T-helper 2 cell treated with Interferon-gamma antibody and Interleukin-4, amounts not matched to agents 100 ng/mL and 5 ng/mL, for 36 hours (primary cell): ENCODE measurements around the gene IFIT3. TPM values are rescaled to one million over a fixed set of nuclear protein-coding genes. Genes with fewer than 3 reads are reported as not detected.
"Not testable (repeated sequence)": the region's sequence is repeated elsewhere in the genome, so short reads cannot be mapped to it uniquely, and the experiment has no call there.

Source experiments
- intact Hi-C: fragments of 100-400 bp; cut with micrococcal nuclease; formaldehyde crosslinking; loops from one replicate; pipeline ENCODE4 v1.15.1; 2023
- total RNA-seq: library from RNA; stranded (reverse); gene quantifications from 2 replicates; pipeline ENCODE4 v1.2.3, GENCODE V29; 2022

Gene IFIT3, protein sequence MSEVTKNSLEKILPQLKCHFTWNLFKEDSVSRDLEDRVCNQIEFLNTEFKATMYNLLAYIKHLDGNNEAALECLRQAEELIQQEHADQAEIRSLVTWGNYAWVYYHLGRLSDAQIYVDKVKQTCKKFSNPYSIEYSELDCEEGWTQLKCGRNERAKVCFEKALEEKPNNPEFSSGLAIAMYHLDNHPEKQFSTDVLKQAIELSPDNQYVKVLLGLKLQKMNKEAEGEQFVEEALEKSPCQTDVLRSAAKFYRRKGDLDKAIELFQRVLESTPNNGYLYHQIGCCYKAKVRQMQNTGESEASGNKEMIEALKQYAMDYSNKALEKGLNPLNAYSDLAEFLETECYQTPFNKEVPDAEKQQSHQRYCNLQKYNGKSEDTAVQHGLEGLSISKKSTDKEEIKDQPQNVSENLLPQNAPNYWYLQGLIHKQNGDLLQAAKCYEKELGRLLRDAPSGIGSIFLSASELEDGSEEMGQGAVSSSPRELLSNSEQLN
- 10.4 and 11.1 TPM in 2 replicates for total RNA-seq

DNA sequence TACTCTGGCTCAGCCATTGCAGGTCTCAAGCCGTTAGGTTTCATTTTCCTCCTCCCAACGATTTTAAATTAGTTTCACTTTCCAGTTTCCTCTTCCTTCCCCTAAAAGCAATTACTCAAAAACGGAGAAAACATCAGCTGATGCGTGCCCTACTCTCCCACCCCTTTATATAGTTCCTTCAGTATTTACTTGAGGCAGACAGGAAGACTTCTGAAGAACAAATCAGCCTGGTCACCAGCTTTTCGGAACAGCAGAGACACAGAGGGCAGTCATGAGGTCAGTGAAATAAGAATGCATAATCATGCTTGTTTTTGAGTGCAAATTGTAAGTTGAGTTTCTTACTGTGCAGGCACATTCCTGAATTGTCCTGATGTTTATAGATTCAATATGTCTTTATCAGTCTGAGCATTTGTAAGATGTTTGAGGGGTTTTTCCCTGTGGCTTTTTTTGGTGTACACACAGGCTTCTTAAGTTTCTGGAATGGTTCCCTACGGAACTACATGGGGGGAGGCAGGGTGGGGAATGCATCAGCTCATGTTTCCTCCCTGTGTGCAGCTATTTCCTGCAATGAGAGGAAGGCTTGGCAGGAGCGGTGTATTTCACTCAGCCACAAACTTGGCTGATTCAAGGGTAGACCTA lies at the start of gene IFIT3:
Gene IFIT3, plus strand, starts transcription at position 195 of the 639 bp plus-strand sequence. Its CDS starts 77 bp downstream, at position 272.
- intact Hi-C loops = no loop called here

DNA sequence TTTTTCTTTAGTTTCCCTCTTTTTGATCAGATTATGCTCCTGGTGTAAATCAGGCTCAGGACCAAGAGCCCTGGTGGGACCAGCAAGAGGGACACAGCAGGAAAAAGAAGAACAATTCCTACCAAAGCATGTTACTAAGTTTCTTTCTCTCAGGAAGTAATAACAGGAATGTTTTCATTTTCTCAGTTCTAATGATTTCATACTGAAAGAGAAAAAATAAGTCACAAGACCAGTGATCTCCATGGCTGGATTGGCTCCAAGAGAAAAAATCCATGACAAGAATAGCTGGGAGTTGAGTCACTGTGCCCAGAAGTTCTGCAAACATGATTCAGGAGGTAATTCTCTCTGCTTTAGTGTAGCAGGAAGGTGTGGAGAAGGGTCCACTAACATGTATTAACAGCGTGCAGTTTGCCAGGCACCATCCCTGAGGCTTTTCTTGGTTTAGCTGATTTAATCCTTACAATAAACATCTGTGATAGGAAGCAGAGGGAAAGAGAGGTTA lies 49.7 kb upstream of the IFIT3 start:
- intact Hi-C loops = no loop called here

DNA sequence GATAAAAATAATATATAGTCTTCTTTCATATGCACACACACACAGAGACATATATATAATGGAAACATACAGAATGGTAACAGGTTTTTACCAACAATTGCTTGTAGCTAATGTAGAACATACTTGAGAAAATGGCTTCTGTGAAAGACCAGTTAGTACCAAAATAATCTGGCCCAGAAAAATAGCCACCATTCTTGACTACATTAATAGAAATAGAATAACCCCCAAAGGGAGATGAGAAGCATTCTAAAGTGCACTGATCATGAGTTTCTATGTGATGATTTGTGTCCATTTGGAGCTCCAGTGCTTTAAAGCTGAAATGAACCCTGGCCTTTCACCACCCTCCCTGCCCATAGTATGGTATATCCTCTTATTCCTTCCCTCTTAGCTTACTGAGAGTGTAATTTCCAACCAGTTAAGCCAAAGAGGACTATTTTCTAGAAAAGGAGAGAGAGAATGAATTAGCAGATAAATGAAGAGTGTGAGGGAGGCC lies 48.9 kb upstream of the IFIT3 start:
- intact Hi-C loops = no loop called here

DNA sequence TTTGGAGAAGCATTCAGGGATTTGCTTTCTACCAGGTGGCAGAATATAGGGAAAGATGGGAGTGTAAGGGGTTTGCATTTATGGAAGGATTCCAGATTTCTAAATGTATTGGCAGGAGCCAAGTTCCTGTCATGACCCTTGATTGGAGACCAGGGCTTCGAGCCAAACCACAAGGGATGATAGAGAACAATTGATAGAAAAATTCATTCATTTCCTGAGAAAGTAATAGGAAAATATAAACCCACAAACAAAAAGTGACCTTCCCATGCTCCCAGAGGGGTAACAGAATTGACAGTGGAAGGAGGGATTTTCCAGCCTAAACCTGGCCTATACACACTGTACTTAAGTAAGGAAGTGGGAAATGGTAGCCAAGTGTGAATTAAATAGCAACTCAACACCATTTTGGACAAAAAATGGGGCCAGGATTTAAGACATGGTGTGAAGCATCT lies 48.4 kb upstream of the IFIT3 start:
- intact Hi-C loops = no loop called here

DNA sequence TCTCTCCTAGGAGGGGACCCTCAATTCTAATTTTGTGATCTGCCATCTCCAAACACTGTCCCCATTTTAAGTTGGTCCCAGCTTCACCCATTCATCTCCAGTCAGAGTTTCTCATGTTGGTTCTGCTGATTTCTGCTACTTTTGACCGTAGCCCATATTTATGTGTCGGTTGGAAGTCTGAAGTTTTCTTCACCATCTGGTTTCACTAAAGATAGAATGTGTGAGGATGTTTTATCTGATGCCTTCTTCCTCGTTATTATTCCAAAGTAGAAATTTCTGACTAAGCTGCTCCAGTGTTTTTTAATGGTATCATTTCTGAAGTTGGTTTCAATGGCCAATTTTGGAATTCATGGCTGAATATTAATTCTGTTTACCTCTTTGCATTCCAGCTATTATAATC lies 47.3 kb upstream of the IFIT3 start:
- intact Hi-C loops = no loop called here

DNA sequence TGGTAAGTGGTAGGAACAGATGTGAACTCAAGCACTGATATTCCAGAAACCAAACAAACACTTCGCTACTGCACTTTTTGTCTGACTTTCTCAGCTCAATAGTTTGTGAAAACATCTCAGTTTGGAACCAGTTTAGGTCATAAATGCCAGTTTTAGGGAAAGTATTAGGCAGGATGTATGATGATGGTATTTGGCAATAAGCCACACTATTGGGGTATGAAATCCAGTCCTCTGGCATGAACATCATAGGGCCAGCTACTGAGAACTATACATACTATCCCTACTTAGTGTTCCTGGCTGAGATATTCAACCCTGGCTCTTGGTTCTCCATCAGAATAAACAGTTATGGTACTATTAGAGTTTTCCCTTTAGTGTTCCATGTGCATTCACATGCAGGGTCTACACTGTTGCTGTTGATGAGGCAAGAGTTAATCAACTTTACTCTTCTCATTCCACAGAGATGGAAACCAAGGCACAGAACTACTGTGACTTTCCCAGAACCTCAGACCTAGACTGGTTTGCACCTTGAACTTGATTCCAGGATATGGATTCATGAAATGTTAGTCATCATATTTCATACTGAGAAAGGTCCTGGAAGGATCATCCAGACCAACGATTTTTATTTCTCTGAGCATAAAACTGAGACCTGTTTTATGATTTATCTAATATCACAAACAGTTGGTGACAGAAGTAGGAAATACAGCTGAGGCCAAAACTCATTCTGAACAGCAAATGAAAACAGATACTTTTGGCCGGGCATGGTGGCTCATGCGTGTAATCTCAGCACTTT lies 46.0 kb upstream of the IFIT3 start:
- intact Hi-C loops = no loop called here

DNA sequence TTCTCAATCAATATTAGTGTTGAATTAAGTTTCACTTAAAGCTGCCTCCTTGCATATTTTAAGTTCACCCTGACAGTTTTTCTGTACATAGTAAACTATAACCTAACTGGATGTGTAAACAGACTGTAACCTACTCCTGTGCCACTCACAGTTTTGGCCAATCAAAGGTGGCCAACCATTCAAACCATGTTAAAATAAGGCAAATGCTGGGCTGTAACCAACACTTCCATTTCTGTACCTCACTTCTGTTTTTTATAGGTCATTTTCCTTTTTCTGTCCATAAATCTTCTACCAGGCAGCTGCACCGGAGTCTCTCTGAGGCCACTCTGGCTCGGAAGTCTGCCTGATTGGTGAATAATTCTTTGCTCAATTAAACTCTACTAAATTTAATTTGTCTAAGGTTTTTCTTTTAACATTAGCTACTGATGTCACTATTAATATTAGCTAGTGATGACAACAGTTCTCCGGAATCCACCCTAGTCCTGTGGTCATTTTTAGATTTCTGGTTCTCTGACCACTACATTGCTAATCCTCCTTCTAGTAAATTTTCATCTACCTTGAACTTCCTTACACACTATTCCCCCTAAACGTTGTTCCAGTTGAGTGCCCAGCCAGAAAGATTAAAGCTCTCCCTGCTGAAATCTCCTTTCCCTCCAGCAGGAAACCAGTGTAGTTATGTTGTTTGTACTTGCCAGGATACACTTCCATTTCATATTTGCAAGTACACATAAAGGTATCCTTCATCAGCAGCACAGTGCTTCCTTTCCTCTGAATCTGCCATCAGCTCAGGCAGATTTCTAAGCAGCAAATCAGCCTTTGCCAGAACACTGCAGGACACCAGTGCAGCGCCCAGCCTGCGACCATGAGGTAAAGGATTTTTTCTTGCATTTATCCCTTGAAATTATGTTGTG lies 44.5 kb upstream of the IFIT3 start:
- intact Hi-C loops = no loop called here

DNA sequence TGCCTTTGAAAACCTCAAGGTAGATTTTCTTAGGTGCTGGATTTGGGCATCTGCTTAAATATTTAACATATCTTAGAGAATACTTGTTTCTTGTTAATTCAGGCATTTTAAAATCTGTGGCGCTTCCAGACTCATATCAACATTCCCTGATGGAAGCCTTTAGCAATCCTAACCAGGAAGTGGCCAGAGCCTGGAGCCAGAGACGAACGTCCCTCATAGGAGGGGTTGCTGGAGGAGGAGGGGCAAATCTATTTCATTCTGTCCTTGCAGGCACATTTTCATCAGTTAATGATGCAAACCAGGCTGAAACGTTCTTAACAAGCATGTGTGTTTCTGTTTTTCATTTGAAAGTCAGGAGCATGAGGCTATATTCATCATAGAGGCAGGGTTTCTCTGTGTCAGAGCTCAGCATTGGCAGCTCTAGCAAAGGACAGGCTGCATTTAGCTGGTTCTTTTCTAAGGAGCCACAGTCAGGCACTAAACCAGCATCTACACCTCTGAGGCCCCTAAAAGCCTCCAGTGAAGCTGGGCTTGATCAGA lies 43.8 kb upstream of the IFIT3 start:
- intact Hi-C loops = no loop called here

DNA sequence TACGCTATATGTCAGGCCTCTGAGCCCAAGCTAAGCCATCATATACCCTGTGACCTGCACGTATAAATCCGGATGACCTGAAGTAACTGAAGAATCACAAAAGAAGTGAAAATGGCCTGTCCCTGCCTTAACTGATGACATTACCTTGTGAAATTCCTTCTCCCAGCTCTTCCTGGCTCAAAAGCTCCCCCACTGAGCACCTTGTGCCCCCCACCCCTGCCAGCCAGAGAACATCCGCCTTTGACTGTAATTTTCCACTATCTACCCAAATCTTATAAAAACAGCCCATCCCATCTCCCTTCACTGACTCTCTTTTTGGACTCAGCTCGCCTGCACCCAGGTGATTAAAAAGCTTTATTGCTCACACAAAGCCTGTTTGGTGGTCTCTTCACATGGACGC lies 43.1 kb upstream of the IFIT3 start:
- intact Hi-C loops = not testable (repeated sequence)

DNA sequence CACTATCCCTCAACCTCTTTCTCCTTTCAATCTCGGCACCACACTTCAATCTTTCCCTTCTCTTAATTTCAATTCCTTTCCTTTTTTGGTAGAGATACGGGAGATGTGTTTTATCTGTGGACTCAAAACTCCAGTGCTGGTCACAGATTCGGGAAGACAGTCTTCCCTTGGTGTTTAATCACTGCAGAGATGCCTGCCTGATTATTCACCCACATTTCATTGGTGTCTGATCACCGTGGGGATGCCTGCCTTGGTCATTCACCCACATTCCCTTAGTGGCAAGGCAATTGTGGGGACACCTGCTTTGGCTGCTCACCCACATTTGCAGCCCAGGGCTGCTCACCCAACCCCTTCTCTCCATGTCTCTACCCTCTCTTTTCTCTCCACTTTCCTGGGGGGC lies 42.5 kb upstream of the IFIT3 start:
- intact Hi-C loops = not testable (repeated sequence)

DNA sequence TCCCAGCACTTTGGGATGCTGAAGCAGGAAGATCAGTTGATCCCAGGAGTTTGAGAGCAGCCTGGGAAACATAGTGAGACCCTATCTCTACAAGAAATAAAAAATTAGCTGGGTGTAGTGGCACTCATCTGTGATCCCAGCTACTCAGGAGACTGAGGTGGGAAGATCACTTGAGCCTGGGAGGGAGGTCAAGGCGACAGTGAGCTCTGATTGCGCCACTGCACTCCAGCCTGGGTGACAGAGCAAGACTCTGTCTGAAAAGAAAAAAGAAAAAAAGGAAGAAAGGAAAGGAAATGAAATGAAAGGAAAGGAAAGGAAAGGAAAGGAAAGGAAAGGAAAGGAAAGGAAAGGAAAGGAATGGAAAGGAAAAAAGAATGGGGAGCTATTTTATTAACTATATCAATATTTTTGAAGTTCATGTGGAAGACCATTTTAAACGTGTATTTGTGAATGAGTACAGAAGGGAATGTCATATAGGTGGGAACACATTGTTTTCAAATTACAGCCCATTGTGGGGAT lies 33.0 kb upstream of the IFIT3 start:
- intact Hi-C loops = no loop called here

DNA sequence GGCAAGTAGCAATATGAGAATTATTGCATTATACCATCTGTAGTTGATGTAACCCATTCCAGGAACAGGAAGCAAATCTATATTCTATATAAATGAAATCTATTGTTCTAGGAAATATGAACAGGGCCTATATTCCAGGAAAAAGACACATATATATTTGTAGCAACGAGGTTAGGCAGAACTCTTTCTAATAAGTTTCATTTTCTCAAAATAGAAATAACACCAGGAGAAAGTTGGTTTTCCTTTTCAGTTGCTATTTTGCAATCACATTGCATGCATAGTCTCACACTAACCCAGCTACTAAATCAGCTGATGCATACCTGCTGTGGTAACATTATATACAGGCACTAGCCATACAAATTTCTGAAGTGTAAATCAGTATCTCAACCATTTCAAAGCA lies 32.2 kb upstream of the IFIT3 start:
- intact Hi-C loops = no loop called here

DNA sequence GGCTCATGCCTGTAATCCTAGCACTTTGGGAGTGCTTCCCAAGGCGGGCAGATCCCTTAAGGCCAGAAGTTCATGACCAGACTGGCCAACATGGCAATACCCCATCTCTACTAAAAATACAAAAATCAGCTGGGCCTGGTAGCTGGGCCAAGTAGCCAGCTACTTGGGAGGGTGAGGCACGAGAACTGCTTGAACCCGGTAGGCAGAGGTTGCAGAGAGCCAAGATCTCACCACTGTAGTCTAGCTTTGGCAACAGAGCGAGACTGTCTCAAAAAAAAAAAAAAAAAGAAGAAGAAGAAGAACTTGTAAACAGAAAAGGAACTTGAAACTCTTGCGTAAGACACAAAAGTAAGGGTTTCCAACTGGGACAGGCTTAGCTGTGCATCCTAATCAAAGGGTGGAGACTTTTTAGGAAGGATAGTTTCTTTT lies 31.6 kb upstream of the IFIT3 start:
- intact Hi-C loops = no loop called here

DNA sequence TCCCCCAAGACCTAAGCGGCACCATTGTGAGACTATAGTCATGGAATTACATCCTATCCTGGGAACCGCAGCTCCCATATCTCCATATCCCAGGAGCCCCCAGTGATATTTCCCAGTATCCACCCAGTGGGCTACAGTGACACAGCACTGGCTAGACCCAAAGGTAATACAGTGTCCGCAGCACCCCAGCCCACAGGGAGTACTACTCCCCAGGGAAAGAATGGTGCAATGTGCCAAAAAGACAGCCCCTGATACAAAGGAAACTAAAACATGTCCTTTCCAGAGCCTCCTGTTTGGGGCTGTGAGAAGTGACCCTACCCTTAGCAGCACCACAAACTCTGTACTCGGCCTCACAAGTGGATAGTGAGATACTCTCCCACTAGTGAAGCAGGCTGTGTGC lies 30.4 kb upstream of the IFIT3 start:
- intact Hi-C loops = no loop called here

DNA sequence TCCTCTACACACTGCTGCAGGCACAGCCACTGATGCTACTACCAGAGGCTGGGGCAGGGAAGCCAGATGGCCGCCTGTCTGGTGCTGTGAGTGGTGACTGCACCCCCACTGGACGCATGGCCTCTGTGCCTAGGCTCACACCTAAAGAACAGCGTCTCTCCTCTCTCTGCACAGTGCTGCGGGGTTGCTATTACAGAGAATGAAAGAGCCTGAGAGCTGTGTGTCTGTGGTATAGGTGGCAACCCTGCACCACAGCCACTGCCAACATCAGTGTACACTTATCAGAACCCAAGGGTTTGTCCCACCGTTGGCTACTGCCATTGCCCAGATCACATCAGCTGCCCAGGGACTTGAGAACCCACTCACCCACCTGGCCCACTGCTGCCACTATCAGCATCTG lies 30.0 kb upstream of the IFIT3 start:
- intact Hi-C loops = no loop called here

DNA sequence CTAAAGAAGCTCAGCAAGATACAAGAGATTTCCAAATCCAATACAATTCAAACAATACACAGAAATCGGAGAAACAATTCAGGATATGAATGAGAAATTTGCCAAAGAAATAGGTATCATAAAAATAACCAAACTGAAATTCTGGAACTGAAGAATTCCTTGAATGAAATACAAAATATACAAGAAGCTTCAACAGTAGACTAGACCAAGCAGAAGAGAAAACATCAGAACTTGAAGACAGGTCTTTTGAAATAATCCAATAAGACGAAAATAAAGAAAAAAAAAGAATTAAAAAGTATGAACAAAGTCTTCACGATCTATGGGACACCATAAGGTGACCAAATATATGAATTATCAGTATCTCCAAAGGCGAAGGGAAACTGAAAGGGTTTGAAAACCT lies 28.8 kb upstream of the IFIT3 start:
- intact Hi-C loops = no loop called here

DNA sequence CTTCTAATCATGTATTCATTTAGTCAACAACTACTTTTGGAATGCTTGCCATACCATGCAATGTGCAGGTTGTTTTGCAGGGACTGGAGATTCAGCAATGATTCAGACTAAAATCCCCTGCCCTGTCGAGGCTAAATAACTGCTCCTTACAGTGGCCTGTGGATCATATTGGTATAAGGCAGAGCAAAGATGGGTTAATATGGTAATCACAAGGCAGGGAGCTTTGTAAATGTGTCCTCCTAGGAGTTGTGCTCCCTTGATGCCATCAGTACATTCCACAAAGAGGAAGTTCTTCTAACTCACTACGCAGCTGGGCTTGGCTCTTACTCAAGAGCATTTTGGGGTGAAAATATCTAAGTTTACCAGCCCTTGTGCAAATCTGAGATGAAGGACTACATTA lies 26.6 kb upstream of the IFIT3 start:
- intact Hi-C loops = loop anchor here (1.0 kb wide), 2 partner anchors 31 to 91 kb away; partner anchors contain the start of gene IFIT1

DNA sequence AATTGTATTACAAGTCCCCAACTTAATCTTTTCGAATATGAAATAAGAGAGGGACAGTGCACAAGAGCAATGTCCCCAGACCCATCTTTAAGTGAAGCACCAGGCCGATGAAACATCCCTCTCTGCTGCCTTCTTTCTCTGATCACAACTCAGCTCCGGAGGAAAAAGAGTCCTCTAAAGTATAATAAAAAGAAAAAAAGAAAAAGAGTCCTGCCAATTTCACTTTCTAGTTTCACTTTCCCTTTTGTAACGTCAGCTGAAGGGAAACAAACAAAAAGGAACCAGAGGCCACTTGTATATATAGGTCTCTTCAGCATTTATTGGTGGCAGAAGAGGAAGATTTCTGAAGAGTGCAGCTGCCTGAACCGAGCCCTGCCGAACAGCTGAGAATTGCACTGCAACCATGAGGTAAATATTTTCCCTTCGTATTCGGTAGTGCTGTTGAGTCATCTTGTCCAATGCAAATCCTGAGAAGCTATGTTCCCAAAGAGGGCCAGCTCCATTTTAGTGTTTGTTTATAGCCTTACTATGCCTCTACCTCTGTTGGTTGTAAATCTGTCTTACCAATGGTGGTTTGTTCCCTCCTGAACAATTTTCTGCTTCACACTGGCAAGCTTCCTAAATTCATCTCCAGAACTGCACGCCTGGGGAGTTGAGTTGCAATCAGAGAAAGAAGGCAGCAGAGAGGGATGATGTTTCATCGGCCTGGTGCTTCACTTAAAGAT lies 25.9 kb upstream of the IFIT3 start, which contains the start of gene IFIT2:
Gene IFIT2, plus strand, starts transcription at position 326 of the 725 bp plus-strand sequence. Its CDS starts 78 bp downstream, at position 404.
- intact Hi-C loops = loop anchor here (1.0 kb wide), 2 partner anchors 30 to 90 kb away; partner anchors contain the start of gene IFIT1

DNA sequence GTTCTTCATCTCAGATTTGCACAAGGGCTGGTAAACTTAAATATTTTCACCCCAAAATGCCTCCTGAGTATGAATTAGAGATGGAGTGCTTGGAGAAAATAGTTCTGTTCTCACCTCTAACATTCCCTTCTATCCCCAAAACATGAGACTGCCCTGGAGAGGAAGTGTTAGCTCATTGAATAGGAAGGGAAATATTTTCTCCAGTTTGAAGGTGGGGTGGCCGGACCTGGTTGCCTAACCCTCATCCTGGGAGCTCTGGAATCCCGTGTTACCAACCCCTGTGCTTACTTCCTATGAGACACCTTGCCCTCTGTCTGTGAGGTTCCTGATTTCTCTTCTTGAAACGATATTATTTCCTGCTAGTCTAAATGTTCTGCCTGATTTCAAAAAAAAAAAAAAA lies 25.2 kb upstream of the IFIT3 start:
- intact Hi-C loops = no loop called here
